GM21737 (cell line): ENCODE measurements around the gene F2RL2.

Experiments
- ATAC-seq: cut with Tn5 transposase; IDR thresholded peaks from one replicate; pipeline ENCODE4 v1.9.1; 2021; ENCODE audit warnings: mild to moderate bottlenecking, moderate library complexity; ENCODE audit not compliant: unreplicated experiment

Gene F2RL2

GRCh38 chr5:76622973-76623596 lies at the start of gene F2RL2:
Gene F2RL2 (minus strand): TSS chr5:76623403. CDS start chr5:76623230, 173 bp downstream.
- no peak for ATAC-seq

GRCh38 chr5:76672242-76672641 lies 49.0 kb upstream of the F2RL2 start:
- no peak for ATAC-seq

GRCh38 chr5:76670508-76670907 lies 47.3 kb upstream of the F2RL2 start:
- ATAC-seq = no peak

- no peak for ATAC-seq
Observed at GRCh38 chr5:76669245-76669644, 46.0 kb upstream of the F2RL2 start.

- ATAC-seq = no peak
Observed at GRCh38 chr5:76667495-76667894, 44.3 kb upstream of the F2RL2 start.

- ATAC-seq = no peak
Observed at GRCh38 chr5:76664079-76664478, 40.9 kb upstream of the F2RL2 start.

- ATAC-seq = no peak
Observed at GRCh38 chr5:76663573-76663972, 40.4 kb upstream of the F2RL2 start.

GRCh38 chr5:76662521-76662920 lies 39.3 kb upstream of the F2RL2 start:
- ATAC-seq = no peak

GRCh38 chr5:76660360-76660759 lies 37.2 kb upstream of the F2RL2 start:
- ATAC-seq = no peak

- ATAC-seq = no peak
Observed at GRCh38 chr5:76657683-76658311, 34.6 kb upstream of the F2RL2 start.

- ATAC-seq = no peak
Observed at GRCh38 chr5:76657091-76657490, 33.9 kb upstream of the F2RL2 start.

- ATAC-seq = no peak
Observed at GRCh38 chr5:76652809-76653414, 29.7 kb upstream of the F2RL2 start.

- ATAC-seq = no peak
Observed at GRCh38 chr5:76649140-76649539, 25.9 kb upstream of the F2RL2 start.

- ATAC-seq = no peak
Observed at GRCh38 chr5:76643371-76643770, 20.2 kb upstream of the F2RL2 start.

- ATAC-seq = no peak
Observed at GRCh38 chr5:76642390-76643040, 19.3 kb upstream of the F2RL2 start.

- no peak for ATAC-seq
Observed at GRCh38 chr5:76641514-76642120, 18.4 kb upstream of the F2RL2 start.

GRCh38 chr5:76638479-76638878 lies 15.3 kb upstream of the F2RL2 start:
- ATAC-seq = no peak

- no peak for ATAC-seq
Observed at GRCh38 chr5:76637490-76637889, 14.3 kb upstream of the F2RL2 start.

- no peak for ATAC-seq
Observed at GRCh38 chr5:76634661-76635060, 11.5 kb upstream of the F2RL2 start.

GRCh38 chr5:76626738-76627137 lies 3.5 kb upstream of the F2RL2 start:
- no peak for ATAC-seq

GRCh38 chr5:76625087-76625815 lies 2.0 kb upstream of the F2RL2 start:
- ATAC-seq = no peak
